ENCODE measurements around the gene CAP1. TPM values are rescaled to one million over a fixed set of nuclear protein-coding genes. Genes with fewer than 3 reads are reported as not detected.

CAP1 gene
- total and polyA plus RNA-seq, 2 of the 4 experiments (the other 2 are of a cell fraction) = 434 to 756 TPM

DNA sequence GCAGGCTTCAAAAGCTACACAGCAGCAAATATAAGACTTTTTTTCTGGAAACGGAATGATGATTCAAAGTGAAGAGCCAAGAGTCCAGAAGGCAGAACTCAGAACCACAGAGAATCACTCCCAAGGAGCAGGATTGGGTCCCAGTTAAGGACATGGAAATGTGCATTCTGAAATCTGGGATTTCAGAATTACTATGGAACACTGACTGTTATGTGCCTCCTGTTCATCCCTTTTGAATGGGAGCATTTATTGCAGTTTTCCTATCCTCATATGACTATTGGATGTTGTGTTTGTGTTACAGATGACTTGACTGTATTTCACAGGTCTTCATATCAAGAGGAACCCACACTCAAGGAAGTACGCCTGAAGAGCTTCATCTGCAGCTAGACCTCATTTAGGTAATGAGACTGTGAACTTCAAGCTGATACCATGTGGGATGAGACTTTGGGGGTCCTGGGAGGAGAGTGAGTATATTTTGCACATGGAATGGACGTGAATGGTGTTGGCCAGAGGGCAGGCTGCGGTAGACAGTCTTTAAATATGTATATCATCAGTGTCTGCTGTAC, 17.1 kb upstream of the CAP1 start:
- Histone ChIP-seq H2BK120ac (ENCODE audit: low read depth, low read length) (no peak overlapping the region), H2BK5ac (ENCODE audit: low read depth, low read length, poor library complexity, severe bottlenecking) (no peak overlapping the region), H3K4me1 (ENCODE audit: control insufficient read depth, insufficient read depth, low read length) (no peaks in the 10 kb centered on the region), H3K56ac (ENCODE audit: extremely low read depth, insufficient read depth, low read length) (no peak overlapping the region), H2BK15ac (ENCODE audit: low read depth, low read length) (no peak overlapping the region), H3K9ac (ENCODE audit: low read depth, low read length) (no peak overlapping the region), H3K79me1 (ENCODE audit: low read depth in 1 of 2, low read length in 2 of 2) (no peaks in the 10 kb centered on the region), H4K8ac (ENCODE audit: low read depth in 2 of 2, low read length in 2 of 2) (no peak overlapping the region), H4K5ac (ENCODE audit: low read depth, low read length) (no peak overlapping the region), H3K23ac (ENCODE audit: low read depth, low read length) (no peak overlapping the region), H3K4ac (ENCODE audit: low read depth, low read length) (no peak overlapping the region), H3K4me3 (ENCODE audit: insufficient read depth, low read depth, low read length) (no peak overlapping the region), H2BK20ac (ENCODE audit: low read depth, low read length) (no peak overlapping the region), H3K18ac (ENCODE audit: low read depth, low read length) (no peak overlapping the region), H3K9me3 (ENCODE audit: control insufficient read depth, insufficient read depth, low read length) (peaks cover 8% of the 10 kb centered on the region), H2AK9ac (replicated peaks; ENCODE audit: low read depth, low read length, poor library complexity) (no peak overlapping the region), H3K27me3 (ENCODE audit: control insufficient read depth, insufficient read depth, low read length) (no peaks in the 10 kb centered on the region), H3K9me1 (ENCODE audit: insufficient read depth, low read length) (peaks cover 5% of the 10 kb centered on the region; the same call in 1 of the 2 replicates), H3K27ac (ENCODE audit: insufficient read depth, low read length) (no peak overlapping the region), H3K4me2 (ENCODE audit: low read depth, low read length) (no peak overlapping the region), H3K14ac (replicated peaks; ENCODE audit: low read depth, low read length) (no peak overlapping the region), H2AFZ (replicated peaks; ENCODE audit: low read length, poor library complexity) (no peak overlapping the region), H4K91ac (ENCODE audit: insufficient read depth, low read depth, low read length) (no peak overlapping the region), H2AK5ac (ENCODE audit: low read depth, low read length) (no peak overlapping the region), H3K36me3 (ENCODE audit: control insufficient read depth, insufficient read depth, low read length) (no peaks in the 10 kb centered on the region), H4K20me1 (ENCODE audit: insufficient read depth, low read length) (no peaks in the 10 kb centered on the region)
- ATAC-seq (ENCODE audit: low read depth) (no peak), DNase-seq (no peak)
- no TSS peak for BruUV-seq (replicated peaks)
- in situ Hi-C loops (cut with MboI; ENCODE audit: low sequenced_read_pairs) (no loop called here), dilution Hi-C loops (cut with HindIII; ENCODE audit: low sequenced_read_pairs, unreplicated experiment) (no loop called here), intact Hi-C loops (cut with micrococcal nuclease) (no loop called here)
- POLR2A ChIA-PET (ENCODE audit: unreplicated experiment) = no interaction called here
- CTCF ChIA-PET = no interaction called here
- WGBS, 2 experiments (ENCODE audit: extremely low coverage in 2 of 2, insufficient read length in 1 of 2) = no CpG with 5 or more reads among the region's 4 CpGs
- TF ChIP-seq RFX5 (IDR thresholded peaks at IDR 0.05; ENCODE audit: low read depth, low read length) = no peak
- no peak for TF ChIP-seq NFE2L2 (IDR thresholded peaks at IDR 0.05; ENCODE audit: low read depth, low read length)
